A172 (cell line): Measurements from ENCODE around the gene CCNB2. TPM values are rescaled to one million over a fixed set of nuclear protein-coding genes. Genes with fewer than 3 reads are reported as not detected.

Experiments used
- DNase-seq: peaks from one replicate; pipeline ENCODE4 v3.0.0-alpha.2; 2015; ENCODE audit warnings: low spot score
- total RNA-seq: library from RNA; depleted of rRNA; stranded (reverse); fragments of >200 nt; shearing (Covaris generic); gene quantifications from 2 replicates; pipeline ENCODE4 v1.2.3, GENCODE V29; 2014; rRNA removed

Gene CCNB2
- total RNA-seq, 1 experiment from 2014 or later: 118 TPM

DNA sequence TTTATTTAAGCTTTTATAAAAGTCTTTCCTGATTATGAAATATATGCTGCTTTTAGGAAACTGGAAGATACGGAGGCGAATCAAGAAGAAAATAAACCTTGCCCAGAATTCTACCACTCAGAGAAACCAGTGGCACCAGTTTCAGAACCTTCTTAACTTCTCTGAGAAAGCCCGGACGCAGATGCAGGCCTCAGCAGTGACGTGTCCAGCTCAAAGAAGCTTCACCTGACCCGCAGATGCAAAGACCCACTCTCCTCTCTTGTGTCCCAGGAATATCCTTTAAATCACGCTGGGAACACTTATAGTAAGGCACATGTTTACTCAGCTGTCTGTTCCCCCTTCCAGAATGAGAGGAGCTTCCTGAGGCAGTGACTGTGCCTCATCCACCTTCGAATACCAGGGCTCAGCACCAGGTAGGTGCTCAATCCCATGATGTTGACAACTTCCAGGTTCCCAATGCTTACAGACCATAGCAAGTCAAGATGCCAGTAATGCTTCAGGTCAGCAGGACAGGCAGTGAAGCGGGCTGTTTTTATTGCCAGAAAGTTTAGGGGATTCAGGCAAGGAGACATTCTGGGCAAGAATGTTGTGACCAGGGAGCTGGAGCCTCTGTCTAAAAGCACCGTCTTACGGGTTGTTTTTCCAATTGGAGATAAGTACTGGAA is 61.8 kb downstream of the CCNB2 start:
- no peak for DNase-seq

DNA sequence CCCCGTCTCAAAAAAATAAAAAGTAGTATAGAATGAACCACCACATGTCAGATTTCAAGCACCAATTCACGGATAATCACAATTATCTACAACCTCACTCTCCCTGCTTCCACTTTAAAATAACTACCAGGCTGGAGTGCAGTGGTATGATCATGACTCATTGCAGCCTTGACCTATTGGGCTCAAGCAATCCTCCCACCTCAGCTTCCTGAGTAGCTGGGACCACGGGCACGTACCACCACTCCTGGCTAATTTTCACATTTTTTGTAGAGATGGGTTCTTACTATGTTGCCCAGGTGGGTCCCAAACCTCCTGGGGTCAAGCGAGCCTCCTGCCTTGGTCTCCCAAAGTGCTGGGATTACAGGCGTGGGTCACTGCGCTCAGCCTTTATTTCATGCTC is 63.6 kb downstream of the CCNB2 start:
- peak; percentile 64 for DNase-seq

DNA sequence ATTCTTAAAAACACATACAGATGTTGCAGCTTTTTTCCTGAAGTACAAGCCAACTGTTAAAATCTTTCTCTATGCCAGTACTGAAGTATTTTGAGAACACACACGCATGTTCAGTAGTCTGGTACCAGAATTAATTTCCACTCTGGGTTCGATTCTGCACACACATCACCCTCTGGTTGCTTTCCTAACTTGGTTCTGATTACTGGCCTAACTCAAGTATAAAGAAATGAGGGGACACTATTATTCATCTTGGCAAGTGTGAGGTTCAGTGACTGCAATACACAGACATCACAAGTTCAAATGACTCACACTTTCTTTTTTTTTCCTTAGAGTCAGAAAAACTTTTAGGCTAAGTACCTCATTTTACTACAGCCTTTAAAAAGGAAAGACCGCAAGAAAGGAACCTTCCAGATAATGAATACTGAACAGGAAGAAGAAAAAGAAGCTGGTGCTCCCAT is 64.3 kb downstream of the CCNB2 start:
- DNase-seq: peak; percentile 67

DNA sequence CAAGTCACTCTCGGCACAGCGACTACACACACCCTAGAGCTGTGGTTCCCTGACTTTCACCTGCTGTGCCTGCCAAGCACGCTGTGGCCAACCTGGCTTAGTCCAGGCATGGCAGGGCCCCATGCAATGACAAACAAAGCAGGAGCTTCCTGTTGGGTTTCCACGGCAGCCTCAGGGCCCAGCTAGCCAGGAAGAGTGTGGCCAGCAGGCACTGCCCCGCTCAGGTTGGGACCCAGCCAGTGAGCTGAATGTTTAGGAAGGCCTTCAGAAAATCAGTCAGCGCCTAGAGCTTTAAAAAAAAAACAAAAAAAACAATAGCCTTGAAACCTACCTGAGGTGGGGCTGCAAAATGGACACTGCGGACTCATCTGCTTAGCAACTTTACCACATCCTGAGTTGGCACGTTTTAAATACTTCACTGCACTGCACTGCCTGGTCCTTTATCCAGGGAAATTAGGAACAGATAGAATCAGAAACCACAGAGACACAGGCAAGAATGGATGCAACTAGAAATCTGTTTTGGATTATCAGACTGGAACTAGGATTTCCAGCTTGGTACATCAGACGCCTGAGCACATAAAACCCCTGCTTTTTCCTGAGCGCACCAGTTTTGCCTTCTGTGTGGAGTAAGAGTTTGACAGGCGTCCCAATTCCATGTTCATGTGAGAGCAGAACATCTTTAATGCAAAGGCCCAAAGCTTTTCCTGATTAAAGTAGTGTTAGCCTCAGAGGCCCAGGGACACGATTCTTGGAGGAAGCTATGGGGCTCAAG is 65.5 kb downstream of the CCNB2 start:
- peak; percentile 70 for DNase-seq

DNA sequence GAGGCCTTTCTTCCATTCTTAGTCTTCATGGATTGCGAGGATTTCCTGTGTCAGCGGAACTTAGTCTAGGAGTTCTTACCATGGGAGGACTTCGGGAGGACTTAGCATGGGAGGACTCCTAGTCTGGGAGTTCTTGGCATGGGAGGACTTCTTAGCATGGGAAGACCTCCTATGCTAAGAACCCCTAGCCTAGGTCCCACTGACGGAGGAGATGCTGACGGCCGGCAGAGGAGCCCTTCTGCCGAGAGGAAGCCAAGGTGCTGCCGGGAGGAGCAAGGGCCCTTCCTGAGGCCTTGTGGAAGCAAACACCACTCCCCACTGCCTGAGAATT is 66.1 kb downstream of the CCNB2 start:
- no peak for DNase-seq

DNA sequence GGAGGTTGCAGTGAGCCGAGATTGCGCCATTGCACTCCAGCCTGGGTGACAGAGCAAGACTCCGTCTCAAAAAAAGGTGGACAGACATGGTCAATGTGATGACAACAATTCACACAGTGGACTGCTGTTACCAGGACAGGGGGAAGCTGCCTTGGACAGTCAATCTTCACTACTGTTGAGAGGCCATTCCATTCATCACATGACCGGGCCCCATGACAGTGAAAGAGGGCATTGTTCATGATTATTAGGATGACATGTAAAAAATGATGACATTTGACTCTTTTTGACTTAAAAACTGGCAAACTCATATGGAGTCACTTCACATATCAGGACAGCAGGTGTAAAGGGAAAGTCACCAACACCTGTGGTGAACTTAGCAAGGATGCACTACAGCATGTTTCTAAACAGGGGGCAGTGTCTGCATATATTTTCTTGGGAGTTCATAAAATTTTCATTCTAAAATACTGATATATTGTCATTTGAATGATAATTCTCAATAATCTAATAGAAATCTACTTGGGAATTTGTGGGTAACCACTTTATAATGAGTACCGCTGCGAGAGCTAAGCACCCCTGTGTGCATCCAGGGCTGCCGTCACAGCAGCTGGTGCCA is 67.4 kb downstream of the CCNB2 start:
- DNase-seq: no peak

DNA sequence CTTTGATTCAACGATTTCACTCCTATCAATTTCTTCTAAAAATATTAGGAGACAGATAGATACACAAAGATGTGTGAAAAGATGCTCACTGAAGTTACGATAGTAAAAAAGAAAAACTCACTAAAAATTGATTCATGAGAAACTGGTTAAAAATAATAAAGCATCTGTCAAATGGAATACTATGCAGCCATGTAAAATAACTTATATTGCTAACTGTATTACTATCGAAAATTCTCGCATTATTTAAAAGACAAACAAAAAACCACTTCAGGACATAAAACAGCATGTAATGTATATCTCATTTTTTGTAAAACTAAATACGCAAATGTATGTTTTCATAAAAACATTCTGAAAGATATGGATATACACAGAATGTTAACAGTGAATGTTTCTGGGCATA is 68.2 kb downstream of the CCNB2 start:
- DNase-seq: no peak

DNA sequence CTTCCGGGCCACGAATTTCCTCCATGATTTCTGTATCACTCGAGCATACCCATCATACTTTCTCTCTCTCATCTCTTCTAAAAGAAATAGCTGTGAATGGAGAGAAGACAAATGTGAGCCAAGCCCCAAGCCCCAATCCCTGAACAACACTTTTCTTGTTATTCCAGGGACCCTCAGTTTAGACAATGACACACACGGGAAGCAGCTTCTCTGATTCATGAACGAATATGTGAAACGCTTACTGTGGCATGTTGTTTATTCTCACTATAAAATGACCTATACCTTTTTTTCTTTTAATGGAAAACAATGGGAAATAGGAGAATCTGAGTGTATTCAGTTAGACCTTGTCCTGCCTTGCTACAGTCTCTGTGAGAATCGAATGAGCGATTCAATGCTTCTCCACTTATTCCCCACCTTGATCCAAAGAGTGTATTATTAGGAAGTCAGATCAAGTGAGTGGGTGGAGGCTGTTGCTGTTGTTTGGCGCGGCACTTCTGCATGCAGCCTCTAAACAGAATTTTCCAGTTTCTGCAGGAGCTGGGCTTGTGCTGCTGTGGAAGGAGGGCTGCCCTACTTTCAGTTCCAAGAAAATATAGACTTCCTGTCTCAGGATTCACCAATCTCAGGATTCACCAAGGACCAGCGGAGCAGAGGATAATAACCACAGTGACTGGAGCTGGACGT is 69.3 kb downstream of the CCNB2 start:
- DNase-seq: no peak

Other genes starting within 250 kb of the CCNB2 start
- 73.8 and 74.0 TPM in 2 replicates for gene SLTM, start 171.5 kb upstream of the CCNB2 start, total RNA-seq
- 13.5 and 18.4 TPM in 2 replicates for gene RNF111, start 117.5 kb upstream of the CCNB2 start, total RNA-seq
- not detected in 2 replicates for gene LDHAL6B, start 101.7 kb downstream of the CCNB2 start, total RNA-seq